Measurements from ENCODE around the gene CIC. TPM values are rescaled to one million over a fixed set of nuclear protein-coding genes. Genes with fewer than 3 reads are reported as not detected.
A peak's percentile ranks its signal among the peaks of the same experiment; 100 is the strongest.

The CIC gene
- total RNA-seq, 4 donors from 2014 or later, result 25.1 to 54.9 (median 27.9) TPM

DNA sequence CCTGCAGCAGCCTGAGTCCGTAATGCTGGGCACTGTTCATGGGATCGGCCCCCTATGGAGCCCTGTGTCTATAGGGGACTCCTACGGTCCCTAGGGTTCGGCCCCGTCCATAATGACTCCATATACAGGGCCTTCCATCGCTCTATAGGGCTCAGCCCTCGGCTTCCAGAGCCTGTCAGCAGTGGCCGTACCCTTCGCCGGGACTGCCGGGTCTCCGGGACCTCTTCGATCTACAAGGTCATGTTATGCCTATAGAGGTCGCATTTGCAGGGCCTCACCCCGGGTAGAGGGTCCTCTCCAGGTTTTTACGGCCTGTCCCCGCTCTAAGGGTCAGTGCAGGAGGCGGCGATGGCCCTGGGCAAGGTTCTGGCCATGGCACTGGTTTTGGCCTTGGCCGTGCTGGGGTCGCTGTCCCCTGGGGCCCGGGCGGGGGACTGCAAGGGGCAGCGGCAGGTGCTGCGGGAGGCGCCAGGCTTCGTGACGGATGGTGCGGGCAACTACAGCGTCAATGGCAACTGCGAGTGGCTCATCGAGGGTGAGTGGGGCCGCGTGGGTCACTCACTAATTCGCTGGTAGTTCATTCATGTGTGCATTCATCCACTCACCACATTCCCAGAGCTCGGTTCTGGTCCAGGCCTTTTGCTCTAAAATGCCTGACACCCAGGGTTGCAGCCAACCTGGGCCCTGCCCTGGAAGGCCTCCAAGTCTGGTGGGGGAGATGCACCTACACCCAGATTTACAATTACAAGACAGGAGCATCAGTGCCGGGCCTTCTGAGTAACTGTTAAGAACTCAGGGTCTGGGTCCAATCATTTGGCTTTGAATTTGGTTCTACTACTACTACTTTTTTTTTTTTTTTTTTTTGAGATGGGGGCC, 57.1 kb downstream of the CIC start:
- intact Hi-C loops (cut with DNase I), result loop anchor here (10.0 kb wide), 1 partner anchor 191 kb away; the partner anchor contains the start of gene POU2F2
- Histone ChIP-seq H3K9me3 (no peaks in the 10 kb centered on the region), H3K4me3 (peak overlapping the region; percentile 61 to 89 (median 80)), H3K27ac (peak overlapping the region; percentile 83 to 92 (median 88)), H3K27me3 (peaks cover 9 to 32% (median 11%) of the 10 kb centered on the region in 4 donors), H3K36me3 (no peaks in the 10 kb centered on the region), H3K4me1 (peaks cover 28 to 47% (median 31%) of the 10 kb centered on the region in 3 donors)
- no peak for TF ChIP-seq POLR2A (IDR thresholded peaks at IDR 0.05)
- TF ChIP-seq, protein P1, sequence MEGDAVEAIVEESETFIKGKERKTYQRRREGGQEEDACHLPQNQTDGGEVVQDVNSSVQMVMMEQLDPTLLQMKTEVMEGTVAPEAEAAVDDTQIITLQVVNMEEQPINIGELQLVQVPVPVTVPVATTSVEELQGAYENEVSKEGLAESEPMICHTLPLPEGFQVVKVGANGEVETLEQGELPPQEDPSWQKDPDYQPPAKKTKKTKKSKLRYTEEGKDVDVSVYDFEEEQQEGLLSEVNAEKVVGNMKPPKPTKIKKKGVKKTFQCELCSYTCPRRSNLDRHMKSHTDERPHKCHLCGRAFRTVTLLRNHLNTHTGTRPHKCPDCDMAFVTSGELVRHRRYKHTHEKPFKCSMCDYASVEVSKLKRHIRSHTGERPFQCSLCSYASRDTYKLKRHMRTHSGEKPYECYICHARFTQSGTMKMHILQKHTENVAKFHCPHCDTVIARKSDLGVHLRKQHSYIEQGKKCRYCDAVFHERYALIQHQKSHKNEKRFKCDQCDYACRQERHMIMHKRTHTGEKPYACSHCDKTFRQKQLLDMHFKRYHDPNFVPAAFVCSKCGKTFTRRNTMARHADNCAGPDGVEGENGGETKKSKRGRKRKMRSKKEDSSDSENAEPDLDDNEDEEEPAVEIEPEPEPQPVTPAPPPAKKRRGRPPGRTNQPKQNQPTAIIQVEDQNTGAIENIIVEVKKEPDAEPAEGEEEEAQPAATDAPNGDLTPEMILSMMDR (IDR thresholded peaks at IDR 0.05), result no peak
- 8 to 50% methylated on average over 2 to 8 of the region's 37 CpGs for WGBS, 2 donors
- no peak for DNase-seq

DNA sequence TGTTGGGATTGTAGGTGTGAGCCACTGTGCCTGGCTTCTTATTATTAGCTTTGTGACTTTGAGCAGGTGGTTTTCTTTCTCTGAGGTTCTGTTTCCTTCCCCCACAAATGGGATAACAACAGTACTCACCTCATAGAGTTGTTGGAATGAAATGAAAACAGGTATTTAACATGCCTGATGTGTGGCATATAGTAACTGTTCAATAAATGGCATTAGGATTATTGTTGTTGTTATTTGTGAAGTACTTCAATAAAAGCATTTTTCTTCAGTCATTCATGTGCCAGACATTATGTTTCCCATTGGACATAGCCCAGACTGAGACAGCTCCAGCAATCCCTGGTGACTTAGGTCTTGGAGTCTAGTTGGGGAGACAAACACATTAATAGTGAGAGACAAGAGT, 57.9 kb downstream of the CIC start:
- H3K4me1 ChIP-seq, result peaks cover 28 to 47% (median 31%) of the 10 kb centered on the region in 3 donors
- H3K4me3 ChIP-seq, result no peak overlapping the region
- DNase-seq, result no peak
- TF ChIP-seq POLR2A (IDR thresholded peaks at IDR 0.05), result no peak
- TF ChIP-seq, protein P1 (IDR thresholded peaks at IDR 0.05), result no peak
- H3K36me3 ChIP-seq, result no peaks in the 10 kb centered on the region
- peaks cover 9 to 29% (median 11%) of the 10 kb centered on the region in 4 donors for H3K27me3 ChIP-seq
- intact Hi-C loops (cut with DNase I), result loop anchor here (10.0 kb wide), 1 partner anchor 192 kb away; the partner anchor contains the start of gene POU2F2
- H3K9me3 ChIP-seq, result no peaks in the 10 kb centered on the region
- no peak overlapping the region for H3K27ac ChIP-seq

DNA sequence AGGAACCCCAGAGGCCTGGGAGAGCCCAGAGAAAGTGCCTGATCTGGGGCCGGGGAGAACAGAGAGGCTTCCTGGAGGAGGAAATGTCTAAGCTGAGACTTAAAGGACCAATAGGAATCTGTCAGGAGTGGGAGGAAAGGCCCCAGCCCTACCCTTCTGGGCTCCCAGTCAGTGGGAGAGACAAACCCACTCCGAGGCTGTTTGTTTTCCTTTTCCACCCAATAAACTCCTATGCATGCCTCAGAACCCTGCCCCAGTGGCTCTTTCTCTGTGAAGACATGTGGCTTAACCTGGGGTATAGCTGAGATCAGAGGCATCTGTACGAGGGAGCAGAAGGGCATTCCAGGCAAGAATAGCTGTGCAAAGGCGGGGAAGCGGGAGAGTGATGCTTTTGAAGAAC, 58.3 kb downstream of the CIC start:
- Histone ChIP-seq H3K9me3 (no peaks in the 10 kb centered on the region), H3K4me1 (peaks cover 28 to 47% (median 31%) of the 10 kb centered on the region in 3 donors), H3K4me3 (no peak overlapping the region), H3K36me3 (no peaks in the 10 kb centered on the region), H3K27ac (no peak overlapping the region), H3K27me3 (peaks cover 9 to 25% (median 11%) of the 10 kb centered on the region in 4 donors)
- 82 to 89% methylated on average over 5 of the region's 5 CpGs for WGBS, 2 donors
- DNase-seq, result no peak
- intact Hi-C loops (cut with DNase I), result loop anchor here (10.0 kb wide), 1 partner anchor 193 kb away; the partner anchor contains the start of gene POU2F2
- TF ChIP-seq, protein P1 (IDR thresholded peaks at IDR 0.05), result no peak
- no peak for TF ChIP-seq POLR2A (IDR thresholded peaks at IDR 0.05)

DNA sequence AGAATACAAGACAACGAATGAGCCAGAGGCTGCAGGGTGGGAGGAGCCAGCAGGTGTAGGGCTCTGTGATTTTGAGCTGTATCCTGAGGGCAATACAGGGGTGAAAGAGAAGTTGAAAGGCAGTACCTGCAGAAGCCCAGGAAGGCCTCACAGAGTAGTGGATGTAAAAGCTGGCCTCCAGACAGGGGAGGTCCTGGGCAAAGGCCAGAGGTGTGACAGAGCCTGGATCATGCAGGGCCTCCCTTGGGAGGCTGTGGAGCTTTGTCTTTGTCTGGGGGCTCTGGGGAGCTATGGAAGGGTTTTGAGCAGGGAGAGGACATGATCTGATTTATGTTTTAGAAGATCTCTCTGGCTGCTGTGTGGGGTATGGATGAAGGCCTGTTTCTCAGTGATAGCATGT, 59.1 kb downstream of the CIC start:
- Histone ChIP-seq H3K4me1 (peaks cover 28 to 47% (median 31%) of the 10 kb centered on the region in 3 donors), H3K27me3 (peaks cover 9 to 19% (median 11%) of the 10 kb centered on the region in 4 donors), H3K9me3 (no peaks in the 10 kb centered on the region), H3K4me3 (no peak overlapping the region), H3K36me3 (no peaks in the 10 kb centered on the region), H3K27ac (no peak overlapping the region)
- DNase-seq, result no peak
- TF ChIP-seq, protein P1 (IDR thresholded peaks at IDR 0.05), result no peak
- no peak for TF ChIP-seq POLR2A (IDR thresholded peaks at IDR 0.05)
- intact Hi-C loops (cut with DNase I), result loop anchor here (10.0 kb wide), 1 partner anchor 193 kb away; the partner anchor contains the start of gene POU2F2
- 25 to 50% methylated on average over 1 of the region's 1 CpG for WGBS, 2 donors

DNA sequence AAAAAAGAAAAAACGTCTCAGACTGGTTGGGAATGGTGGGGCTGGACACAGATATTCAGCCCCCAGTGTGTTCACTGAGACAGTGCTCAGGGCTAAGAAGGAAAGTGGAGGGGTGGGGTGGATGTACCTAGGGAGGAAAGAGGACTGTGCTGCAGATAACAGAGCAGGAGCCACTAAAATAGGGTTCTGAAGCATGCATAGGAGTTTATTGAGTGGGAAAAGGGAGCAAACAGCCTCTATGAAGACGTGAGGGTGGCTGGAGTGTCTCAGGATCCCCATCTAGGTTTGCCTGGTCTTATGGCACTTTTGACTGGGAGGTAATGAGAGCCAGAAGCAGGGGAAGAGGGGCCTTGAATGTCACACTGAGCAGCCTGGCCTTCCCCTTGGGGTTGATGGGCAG, 59.8 kb downstream of the CIC start:
- H3K27me3 ChIP-seq, result peaks cover 5 to 11% (median 9%) of the 10 kb centered on the region in 4 donors
- H3K9me3 ChIP-seq, result no peaks in the 10 kb centered on the region
- intact Hi-C loops (cut with DNase I), result loop anchor here (10.0 kb wide), 1 partner anchor 194 kb away; the partner anchor contains the start of gene POU2F2
- 69 to 70% methylated on average over 2 of the region's 2 CpGs for WGBS, 2 donors
- TF ChIP-seq, protein P1 (IDR thresholded peaks at IDR 0.05), result no peak
- no peak for TF ChIP-seq POLR2A (IDR thresholded peaks at IDR 0.05)
- H3K36me3 ChIP-seq, result peaks cover 0 to 5% (median 0%) of the 10 kb centered on the region in 3 donors
- no peak overlapping the region for H3K4me3 ChIP-seq
- H3K4me1 ChIP-seq, result peaks cover 27 to 42% (median 31%) of the 10 kb centered on the region in 3 donors
- H3K27ac ChIP-seq, result no peak overlapping the region
- DNase-seq, result no peak

All from esophagus squamous epithelium (tissue), 5 donors.